Astrocyte (in vitro differentiated cells and primary cell): ENCODE data around the gene ITGB2. TPM values are rescaled to one million over a fixed set of nuclear protein-coding genes. Genes with fewer than 3 reads are reported as not detected.

Experiments used
- DNase-seq: peaks from one replicate; pipeline ENCODE4 v3.0.0-alpha.2; 2010; ENCODE audit warnings: low read depth
- FAIRE-seq: peaks from 2 replicates; lab custom pipeline; 2011; peaks lifted over from hg19 to GRCh38; lab: Jason Lieb, UNC
- H2AFZ ChIP-seq: 2 replicates; pipeline ENCODE4 v1.6.0; 2012; ENCODE audit warnings: low read depth, low read length, inconsistent platforms
- H3K27ac ChIP-seq: 2 replicates; pipeline ENCODE4 v1.5.1; 2011; ENCODE audit warnings: low read depth, low read length, inconsistent platforms
- H3K27me3 ChIP-seq: 2 replicates; pipeline ENCODE4 v1.6.0; 2011; ENCODE audit warnings: low read length, inconsistent platforms; ENCODE audit not compliant: insufficient read depth
- H3K36me3 ChIP-seq: 2 replicates; pipeline ENCODE4 v1.5.1; 2011; ENCODE audit warnings: low read length, inconsistent platforms; ENCODE audit not compliant: insufficient read depth
- H3K4me1 ChIP-seq: 2 replicates; pipeline ENCODE4 v1.5.1; 2011; ENCODE audit warnings: low read length, inconsistent platforms; ENCODE audit not compliant: insufficient read depth
- H3K4me2 ChIP-seq: 2 replicates; pipeline ENCODE4 v1.6.0; 2012; ENCODE audit warnings: low read length, inconsistent platforms
- H3K4me3 ChIP-seq: 2 replicates; pipeline ENCODE4 v1.5.1; 2011; ENCODE audit warnings: low read depth, mild to moderate bottlenecking, low read length, inconsistent platforms; ENCODE audit not compliant: insufficient read depth
- H3K79me2 ChIP-seq: 2 replicates; pipeline ENCODE4 v1.6.0; 2012; ENCODE audit warnings: mild to moderate bottlenecking, low read length, inconsistent platforms; ENCODE audit not compliant: insufficient read depth
- H3K9ac ChIP-seq: 2 replicates; pipeline ENCODE4 v1.6.0; 2012; ENCODE audit warnings: mild to moderate bottlenecking, low read length, inconsistent platforms
- H3K9me3 ChIP-seq: 2 replicates; pipeline ENCODE4 v1.5.1; 2012; ENCODE audit warnings: low read depth, mild to moderate bottlenecking, low read length, inconsistent platforms; ENCODE audit not compliant: insufficient read depth
- H4K20me1 ChIP-seq: 2 replicates; pipeline ENCODE4 v1.6.0; 2012; ENCODE audit warnings: low read length, inconsistent platforms; ENCODE audit not compliant: insufficient read depth
- H3K27ac Mint-ChIP-seq: one replicate; pipeline ENCODE4 v1.8.0; 2021; ENCODE audit warnings: mild to moderate bottlenecking, mixed read lengths; ENCODE audit not compliant: unreplicated experiment
- H3K27me3 Mint-ChIP-seq: one replicate; pipeline ENCODE4 v1.8.0; 2021; ENCODE audit warnings: low read depth, mixed read lengths; ENCODE audit not compliant: unreplicated experiment
- H3K36me3 Mint-ChIP-seq: one replicate; pipeline ENCODE4 v1.8.0; 2021; ENCODE audit warnings: low read depth, mixed read lengths; ENCODE audit not compliant: unreplicated experiment
- H3K4me1 Mint-ChIP-seq: one replicate; pipeline ENCODE4 v1.8.0; 2021; ENCODE audit warnings: low read depth, mixed read lengths; ENCODE audit not compliant: unreplicated experiment
- H3K4me3 Mint-ChIP-seq: one replicate; pipeline ENCODE4 v1.8.0; 2021; ENCODE audit warnings: mild to moderate bottlenecking, moderate library complexity, mixed read lengths; ENCODE audit not compliant: unreplicated experiment
- H3K9me3 Mint-ChIP-seq: one replicate; pipeline ENCODE4 v1.8.0; 2021; ENCODE audit warnings: mild to moderate bottlenecking, mixed read lengths; ENCODE audit not compliant: unreplicated experiment
- CTCF ChIP-seq: IDR thresholded peaks from 2 replicates; pipeline ENCODE4 v1.5.1; 2011; ENCODE audit warnings: low read depth, mild to moderate bottlenecking, inconsistent platforms, low read length, moderate library complexity; ENCODE audit not compliant: insufficient read depth
- EZH2 ChIP-seq: IDR thresholded peaks from 2 replicates; pipeline ENCODE4 v1.6.1; 2012; ENCODE audit warnings: mild to moderate bottlenecking, low read length, inconsistent platforms; ENCODE audit not compliant: insufficient read depth
- total RNA-seq: library from RNA; stranded (reverse); gene quantifications from 2 replicates; pipeline ENCODE4 v1.2.1, GENCODE V29; 2021

Gene ITGB2
- total RNA-seq, 1 donor from 2014 or later: 0.61 TPM

GRCh38 chr21:44964381-44964780 lies 43.7 kb upstream of the ITGB2 start:
- no peak for DNase-seq
- Mint-ChIP-seq H3K27ac (no peak overlapping the region), H3K4me1 (peaks cover 48% of the 10 kb centered on the region), H3K36me3 (peaks cover 4% of the 10 kb centered on the region), H3K9me3 (no peaks in the 10 kb centered on the region), H3K27me3 (no peaks in the 10 kb centered on the region), H3K4me3 (peak overlapping the region; percentile 4)
- Histone ChIP-seq H2AFZ (no peak overlapping the region), H3K4me1 (peaks cover 38% of the 10 kb centered on the region), H3K27me3 (no peaks in the 10 kb centered on the region), H3K27ac (no peak overlapping the region), H3K9ac (no peak overlapping the region), H3K9me3 (peaks cover 3% of the 10 kb centered on the region), H3K4me2 (no peak overlapping the region), H3K36me3 (peaks cover 6% of the 10 kb centered on the region), H4K20me1 (no peaks in the 10 kb centered on the region), H3K79me2 (peaks cover 43% of the 10 kb centered on the region), H3K4me3 (no peak overlapping the region)
- no peak for FAIRE-seq
- TF ChIP-seq CTCF: no peak
- no peak for TF ChIP-seq EZH2

GRCh38 chr21:44962403-44962966 lies 41.8 kb upstream of the ITGB2 start:
- Mint-ChIP-seq H3K27me3 (no peaks in the 10 kb centered on the region), H3K4me3 (peak overlapping the region; percentile 64), H3K9me3 (no peaks in the 10 kb centered on the region), H3K36me3 (peaks cover 4% of the 10 kb centered on the region), H3K4me1 (peaks cover 54% of the 10 kb centered on the region), H3K27ac (peak overlapping the region; percentile 95)
- Histone ChIP-seq H3K4me3 (no peak overlapping the region), H3K36me3 (peaks cover 6% of the 10 kb centered on the region), H3K27me3 (no peaks in the 10 kb centered on the region), H3K4me2 (peak overlapping the region; percentile 72), H3K9me3 (peaks cover 3% of the 10 kb centered on the region), H3K4me1 (peaks cover 45% of the 10 kb centered on the region), H2AFZ (no peak overlapping the region), H3K79me2 (peaks cover 54% of the 10 kb centered on the region), H3K9ac (peak overlapping the region; percentile 69), H4K20me1 (peaks cover 10% of the 10 kb centered on the region), H3K27ac (peak overlapping the region; percentile 91)
- no peak for TF ChIP-seq EZH2
- DNase-seq (peak; percentile 100), FAIRE-seq (peak; percentile 99)

GRCh38 chr21:44960141-44961092 lies 39.7 kb upstream of the ITGB2 start:
- peak; percentile 26 for FAIRE-seq
- peaks cover 63% of the 10 kb centered on the region for H3K79me2 ChIP-seq

More at GRCh38 chr21:44960141-44961092, 39.7 kb upstream of the ITGB2 start:
- peaks cover 50% of the 10 kb centered on the region for H3K4me1 ChIP-seq
- H3K27me3 ChIP-seq: no peaks in the 10 kb centered on the region
- DNase-seq: no peak
- Mint-ChIP-seq H3K27ac (no peak overlapping the region), H3K36me3 (peaks cover 2% of the 10 kb centered on the region), H3K4me3 (no peak overlapping the region), H3K27me3 (no peaks in the 10 kb centered on the region), H3K4me1 (peaks cover 60% of the 10 kb centered on the region), H3K9me3 (no peaks in the 10 kb centered on the region)
- H3K9ac ChIP-seq: no peak overlapping the region
- H3K9me3 ChIP-seq: no peaks in the 10 kb centered on the region
- H3K4me2 ChIP-seq: no peak overlapping the region
- TF ChIP-seq EZH2: no peak
- TF ChIP-seq CTCF: no peak
- no peak overlapping the region for H3K27ac ChIP-seq
- peaks cover 30% of the 10 kb centered on the region for H4K20me1 ChIP-seq
- H3K4me3 ChIP-seq: no peak overlapping the region
- H2AFZ ChIP-seq: no peak overlapping the region
- H3K36me3 ChIP-seq: peaks cover 6% of the 10 kb centered on the region
